ENCODE measurements around the gene PCNX2.

The PCNX2 gene

DNA sequence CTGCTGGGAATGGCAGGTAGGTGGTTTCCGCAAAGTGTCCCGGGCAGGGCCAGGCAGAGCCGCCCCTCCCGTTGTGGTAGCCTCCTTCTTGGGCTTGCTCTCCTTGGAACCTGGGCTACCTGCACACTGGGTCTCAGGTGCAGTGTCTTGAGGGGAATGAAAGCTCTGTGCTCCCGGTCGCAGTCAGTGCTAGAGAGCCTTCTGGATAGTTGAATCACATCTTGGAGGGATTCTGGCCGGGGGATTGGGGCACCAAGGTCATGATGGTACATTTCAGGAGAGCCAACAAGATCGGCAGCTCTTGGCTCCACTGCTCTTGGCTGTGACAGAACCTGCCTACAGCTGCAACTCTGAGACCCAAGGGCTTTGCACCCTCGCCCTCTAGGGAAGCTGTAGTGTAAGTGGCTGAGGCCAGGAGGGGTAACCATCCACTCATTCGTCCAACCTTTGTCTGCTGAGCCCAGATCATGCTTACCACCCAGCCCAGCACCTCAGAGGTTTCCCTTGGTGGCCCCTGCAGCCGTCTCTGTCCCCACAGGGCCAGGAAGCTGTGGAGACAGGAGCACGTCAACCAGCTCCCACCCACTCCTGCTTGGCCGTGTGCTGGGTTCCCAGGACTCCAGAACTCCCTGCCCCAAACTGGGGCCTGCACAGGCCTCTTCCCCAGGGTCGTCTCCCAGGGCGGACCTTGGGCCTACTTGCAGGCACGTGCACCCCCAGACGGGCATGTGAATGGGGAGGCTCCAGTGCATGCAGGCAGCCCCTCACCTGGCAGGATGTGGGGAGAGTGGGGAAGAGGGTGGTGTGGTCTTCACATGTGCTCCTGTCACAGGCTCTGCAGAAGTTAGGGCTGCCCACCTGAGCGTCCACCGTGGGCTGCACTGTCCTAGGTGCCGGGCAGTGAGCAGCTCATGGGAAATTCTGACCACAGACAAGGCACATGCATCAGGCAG lies 305.1 kb downstream of the PCNX2 start:
- DNase-seq (ENCODE audit: extremely low read depth in 1 of 2, low read depth in 1 of 2): no peak

DNA sequence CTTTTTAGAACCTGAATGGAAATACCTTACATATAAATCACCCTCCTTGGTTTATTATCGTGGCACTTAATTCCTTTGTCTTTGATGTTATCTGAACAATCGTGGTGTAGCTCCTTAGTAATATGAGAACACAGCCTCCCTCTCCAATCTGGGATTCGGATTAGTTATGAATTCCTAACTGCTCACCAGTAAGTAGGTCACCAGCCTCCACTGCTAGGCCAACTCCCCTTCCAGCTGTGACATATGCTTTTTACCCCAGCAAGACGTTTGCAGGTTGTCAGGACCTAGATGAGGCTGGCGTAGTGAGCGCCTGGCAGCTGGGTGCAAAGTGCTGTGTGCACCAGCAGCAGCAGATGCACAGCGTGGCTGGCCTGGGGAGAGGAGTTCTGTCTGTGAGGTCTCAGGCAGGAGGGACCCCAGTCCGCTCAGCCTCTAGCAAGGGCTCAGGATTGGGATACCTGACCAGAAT lies 306.9 kb downstream of the PCNX2 start:
- no peak for DNase-seq (ENCODE audit: extremely low read depth in 1 of 2, low read depth in 1 of 2)

- no peak for DNase-seq (ENCODE audit: extremely low read depth in 1 of 2, low read depth in 1 of 2)
Measured at GRCh38 chr1:232987774-232988140, 307.8 kb downstream of the PCNX2 start.

DNA sequence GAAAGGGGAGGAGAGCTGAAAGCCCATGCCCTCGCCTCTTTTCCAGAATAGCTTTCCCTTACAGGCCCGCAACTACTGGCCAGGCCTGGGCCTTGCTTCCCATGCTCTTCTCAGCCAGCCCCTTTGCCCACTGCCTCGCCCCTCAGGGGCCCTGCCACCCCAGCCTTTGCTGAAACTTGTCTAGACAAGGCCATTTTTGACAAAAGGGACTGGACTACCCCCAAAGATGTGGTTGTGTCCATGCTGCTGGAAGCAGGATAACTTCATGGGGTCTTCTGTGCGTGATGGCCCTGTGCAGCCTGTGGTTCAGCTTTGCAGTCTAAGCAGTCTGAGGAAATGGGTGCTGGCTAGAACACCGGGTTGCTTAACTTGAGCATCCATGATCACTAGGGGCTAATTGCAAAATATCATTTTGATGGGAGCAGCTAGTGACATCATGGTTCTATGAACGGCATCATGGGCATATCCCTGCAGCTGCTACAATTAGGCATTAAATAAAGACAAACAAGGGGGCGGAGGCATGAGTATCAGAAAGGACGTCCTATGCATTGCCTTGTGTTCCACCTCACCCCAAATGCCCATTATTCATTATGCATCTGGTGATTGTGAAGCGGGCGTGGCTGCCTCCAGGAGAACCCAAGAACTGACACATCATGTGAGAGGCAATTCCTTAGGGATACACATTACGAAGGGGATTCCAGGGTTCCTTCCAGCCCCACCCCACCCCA lies 308.3 kb downstream of the PCNX2 start:
- no peak for DNase-seq (ENCODE audit: extremely low read depth in 1 of 2, low read depth in 1 of 2)

GRCh38 chr1:232986527-232986922 lies 309.0 kb downstream of the PCNX2 start:
- no peak for DNase-seq (ENCODE audit: extremely low read depth in 1 of 2, low read depth in 1 of 2)

DNA sequence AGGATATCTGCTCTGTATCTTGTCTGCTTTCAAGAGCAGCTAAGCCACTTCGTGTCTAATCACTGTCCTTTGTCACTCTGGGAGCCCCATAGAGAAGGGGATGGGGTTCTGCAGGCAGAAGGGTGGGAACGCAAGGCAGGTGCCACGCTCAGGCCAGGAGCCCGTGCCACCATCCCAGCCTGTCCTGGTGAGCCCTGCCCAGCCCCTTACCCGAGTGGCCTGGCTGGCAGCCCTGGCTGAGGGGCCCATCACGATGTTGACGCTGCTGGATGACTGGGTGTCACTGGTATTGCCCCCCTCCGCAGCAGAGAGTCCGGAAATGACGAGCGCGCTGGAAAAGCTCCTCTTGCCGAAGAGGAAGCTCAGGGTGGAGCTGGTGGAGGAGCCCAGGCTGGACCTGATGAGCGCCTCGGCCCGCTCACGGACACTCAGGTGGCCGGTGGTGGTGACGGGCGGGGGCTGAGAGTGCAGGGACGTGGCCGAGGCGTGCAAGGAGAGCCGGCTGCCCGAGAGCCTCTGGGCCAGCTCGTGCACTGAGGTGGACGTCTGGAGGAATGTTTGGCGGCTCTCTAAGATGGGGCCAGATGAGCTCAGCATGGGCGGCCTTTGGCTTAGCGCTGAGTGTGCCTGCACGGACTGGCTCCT lies 309.5 kb downstream of the PCNX2 start:
- no peak for DNase-seq (ENCODE audit: extremely low read depth in 1 of 2, low read depth in 1 of 2)

GRCh38 chr1:232984577-232985425 lies 310.7 kb downstream of the PCNX2 start:
- no peak for DNase-seq (ENCODE audit: extremely low read depth in 1 of 2, low read depth in 1 of 2)

DNA sequence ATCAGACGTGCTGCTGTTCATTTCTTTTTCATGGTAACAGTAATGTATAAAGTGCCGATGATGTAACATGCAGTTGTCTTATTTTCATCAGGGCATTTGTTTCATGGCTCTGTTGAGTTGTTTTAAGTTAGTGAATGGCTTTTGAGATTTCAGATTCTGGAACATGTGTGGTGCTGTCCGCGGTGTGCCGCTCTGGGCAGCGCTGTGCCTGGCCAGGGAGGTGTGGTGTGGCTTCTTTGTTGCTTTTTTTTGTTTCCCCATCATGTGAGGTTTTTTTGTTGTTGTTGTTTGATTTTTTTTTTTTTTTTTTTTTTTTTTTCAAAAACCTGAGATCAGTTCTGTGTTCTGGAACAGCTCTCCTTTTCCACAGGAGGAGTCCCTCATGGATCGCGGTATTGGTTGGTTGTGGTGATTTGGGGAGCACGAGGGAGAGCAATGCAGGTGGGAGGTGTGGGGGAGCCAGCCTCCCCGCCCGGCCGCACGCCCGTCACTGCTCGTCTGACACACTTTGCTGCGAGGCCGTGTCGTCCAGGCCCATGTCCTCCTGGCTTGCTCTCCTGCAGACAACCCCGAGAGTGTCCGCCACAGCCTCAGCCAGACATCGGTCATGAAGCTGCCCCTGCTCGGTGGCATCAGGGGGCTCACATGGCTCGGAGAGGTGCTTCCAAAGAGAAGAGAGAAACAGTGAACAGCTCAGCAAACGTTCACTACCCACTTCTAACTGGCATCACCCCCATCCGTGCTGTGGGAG lies 311.5 kb downstream of the PCNX2 start:
- no peak for DNase-seq (ENCODE audit: extremely low read depth in 1 of 2, low read depth in 1 of 2)

GRCh38 chr1:232983375-232983774 lies 312.1 kb downstream of the PCNX2 start:
- no peak for DNase-seq (ENCODE audit: extremely low read depth in 1 of 2, low read depth in 1 of 2)

- DNase-seq (ENCODE audit: extremely low read depth in 1 of 2, low read depth in 1 of 2): no peak
Measured at GRCh38 chr1:232982238-232982944, 313.1 kb downstream of the PCNX2 start.

DNA sequence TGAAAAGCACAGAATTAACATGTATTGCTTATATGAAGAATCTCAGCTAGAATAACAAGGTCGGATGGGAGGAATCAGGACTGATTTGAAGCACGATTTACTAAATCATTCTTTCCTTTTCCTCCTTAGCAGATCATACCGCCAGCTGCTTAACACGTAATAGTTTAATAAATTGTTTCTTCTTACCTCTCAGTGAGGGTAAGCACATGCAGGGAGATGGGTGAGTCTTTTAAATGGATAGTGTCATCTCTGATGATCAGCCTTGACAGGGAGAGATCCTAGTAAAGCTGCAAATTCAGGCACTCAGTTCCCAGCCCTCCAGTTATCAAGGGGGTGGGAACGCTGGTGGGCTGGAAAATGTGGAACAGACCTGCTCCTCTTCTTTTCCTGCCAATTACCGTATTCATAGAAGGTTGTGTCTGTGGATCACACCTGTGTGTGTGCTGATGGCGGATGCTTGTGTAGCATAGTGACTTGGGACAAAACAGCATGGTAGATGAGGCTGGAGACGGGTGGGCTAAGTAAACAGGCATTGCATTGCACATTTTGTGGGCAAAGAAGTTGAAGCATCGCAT lies 314.5 kb downstream of the PCNX2 start:
- no peak for DNase-seq (ENCODE audit: extremely low read depth in 1 of 2, low read depth in 1 of 2)

DNA sequence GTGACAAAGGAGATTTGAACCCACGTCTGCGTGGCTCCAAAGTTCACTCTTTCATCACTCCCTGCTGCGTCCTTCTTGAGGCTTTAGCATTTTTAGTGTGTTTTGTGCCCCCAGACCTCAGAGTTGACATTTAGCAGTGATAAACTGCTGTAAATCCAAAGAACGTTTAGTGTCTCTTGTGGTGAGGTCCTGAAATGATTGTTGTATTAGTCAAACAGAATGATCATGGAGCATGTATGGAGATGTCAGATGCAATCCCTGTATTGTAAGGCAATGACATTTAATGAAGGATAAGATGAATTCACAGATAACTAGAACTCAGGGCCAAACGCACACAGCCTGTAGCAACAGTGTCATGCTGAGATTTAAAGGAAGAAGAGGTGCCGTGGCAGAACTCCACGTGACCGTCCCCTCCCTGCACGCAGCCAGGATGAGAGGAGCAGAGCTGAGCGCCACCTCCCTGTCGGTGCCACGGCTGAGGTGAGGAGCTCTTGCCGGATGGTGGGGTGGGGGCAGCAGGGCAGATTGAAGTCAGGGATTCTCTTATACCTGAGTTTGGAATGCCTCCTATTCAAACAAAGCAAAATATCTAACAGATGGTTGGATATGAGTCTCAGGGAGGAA lies 315.1 kb downstream of the PCNX2 start:
- no peak for DNase-seq (ENCODE audit: extremely low read depth in 1 of 2, low read depth in 1 of 2)

GRCh38 chr1:232979558-232979957 lies 316.0 kb downstream of the PCNX2 start:
- DNase-seq (ENCODE audit: extremely low read depth in 1 of 2, low read depth in 1 of 2): no peak

GRCh38 chr1:232978815-232979214 lies 316.7 kb downstream of the PCNX2 start:
- no peak for DNase-seq (ENCODE audit: extremely low read depth in 1 of 2, low read depth in 1 of 2)

DNA sequence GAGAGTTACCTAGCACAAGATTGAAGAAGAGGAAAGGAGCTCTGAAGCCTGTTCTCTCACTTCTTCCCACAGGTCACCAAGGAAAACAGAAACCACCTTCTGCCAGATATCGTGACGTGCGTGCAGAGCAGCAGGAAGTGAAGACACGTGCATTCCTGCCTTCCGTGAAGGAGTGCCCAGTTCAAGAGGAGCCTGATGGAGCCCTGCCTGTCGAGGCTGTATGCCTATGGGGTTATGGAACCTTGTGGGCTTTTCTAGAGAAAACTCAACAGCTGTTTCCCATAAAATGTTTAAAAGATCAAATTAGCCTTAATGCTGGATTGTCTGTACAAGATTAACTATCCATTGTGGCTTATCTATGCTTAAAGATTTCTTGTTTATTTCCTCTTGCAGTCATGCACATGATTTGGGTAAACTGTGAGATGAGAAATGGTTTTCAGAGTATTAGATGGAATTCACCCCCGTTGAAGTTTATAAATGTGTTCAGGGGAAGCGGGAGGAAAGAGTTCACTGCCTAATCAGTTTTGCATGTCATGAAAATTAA lies 317.4 kb downstream of the PCNX2 start:
- no peak for DNase-seq (ENCODE audit: extremely low read depth in 1 of 2, low read depth in 1 of 2)

DNA sequence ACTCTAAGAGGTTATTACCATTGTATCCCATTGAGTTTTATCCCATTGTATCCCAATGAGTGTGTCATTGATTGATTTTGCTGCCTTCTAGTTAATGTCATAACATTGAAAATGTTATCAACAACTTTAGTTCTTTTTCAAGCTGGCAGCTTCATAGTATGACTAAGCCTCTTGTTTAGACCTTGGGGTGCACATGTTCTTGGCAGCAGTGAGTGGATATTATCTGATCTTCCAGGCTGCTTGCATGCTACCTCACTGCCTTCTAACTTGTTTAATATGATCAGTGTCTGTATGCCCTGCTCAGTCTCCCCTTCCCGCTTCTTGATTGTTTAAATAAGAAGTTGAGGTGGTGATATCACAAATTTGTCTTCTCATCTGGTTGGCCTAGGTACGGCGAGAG lies 320.6 kb downstream of the PCNX2 start:
- no peak for DNase-seq (ENCODE audit: extremely low read depth in 1 of 2, low read depth in 1 of 2)

DNA sequence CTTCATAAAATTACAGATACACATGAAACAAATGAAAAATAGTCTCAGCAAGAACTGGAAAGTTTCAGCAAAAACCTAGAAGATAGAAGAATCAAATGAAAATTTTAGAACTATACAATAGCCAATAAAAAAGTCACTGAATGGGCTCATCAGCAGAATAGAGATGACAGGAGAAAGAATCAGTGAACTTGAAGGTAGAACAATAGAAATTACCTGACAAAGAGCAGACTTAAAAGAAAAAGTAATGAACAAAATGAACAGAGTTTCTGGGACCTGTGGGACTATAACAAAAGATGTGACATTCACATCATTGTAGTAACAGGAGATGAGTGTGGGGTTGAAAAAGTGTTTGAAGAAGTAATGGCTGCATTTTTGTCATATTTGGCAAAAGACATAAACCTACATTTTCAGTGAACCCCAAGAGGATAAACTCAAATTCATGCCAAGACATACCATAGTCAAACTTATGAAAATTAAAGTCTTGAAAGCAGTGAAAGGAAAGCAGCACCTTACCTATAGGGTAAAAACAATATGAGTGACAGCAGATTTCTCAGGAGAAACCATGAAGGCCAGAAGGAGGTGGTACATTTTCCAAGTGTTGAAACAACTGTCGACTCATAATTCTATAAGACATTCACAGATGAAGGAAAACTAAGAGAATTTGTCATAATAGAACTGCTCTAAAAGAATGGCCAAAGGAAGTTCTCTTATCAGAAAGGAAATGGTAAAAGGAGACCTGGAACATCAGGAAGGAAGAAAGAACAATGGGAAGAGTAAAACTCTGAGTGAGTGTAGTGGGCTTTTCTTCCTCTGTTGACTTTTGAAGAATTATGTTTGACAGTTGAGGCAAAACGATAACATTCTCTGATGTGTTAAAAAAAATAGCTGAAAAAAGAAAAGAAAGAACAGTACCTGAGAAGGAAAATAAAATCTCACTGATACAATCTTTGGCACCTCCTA lies 321.6 kb downstream of the PCNX2 start:
- no peak for DNase-seq (ENCODE audit: extremely low read depth in 1 of 2, low read depth in 1 of 2)
